ENCODE data around the gene PLRG1.

The PLRG1 gene

DNA sequence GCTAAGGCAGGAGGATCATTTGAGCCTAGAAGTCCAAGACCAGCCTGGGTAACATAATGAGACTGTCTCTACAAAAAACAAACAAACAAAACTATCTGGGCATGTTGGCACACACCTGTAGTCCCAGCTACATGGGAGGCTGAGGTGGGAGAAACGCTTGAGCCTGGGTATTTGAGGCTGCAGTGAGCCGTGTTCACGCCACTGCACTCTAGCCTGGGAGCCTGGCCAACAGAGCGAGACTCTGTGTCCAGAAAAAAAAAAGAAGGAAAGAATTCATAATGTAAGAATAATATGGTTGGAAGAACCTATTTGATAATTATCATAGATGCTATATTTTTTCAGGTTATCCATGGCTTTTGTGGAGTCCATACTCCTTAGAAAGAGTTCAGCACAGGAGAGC, 32.6 kb downstream of the PLRG1 start:
- DNase-seq (ENCODE audit: low read depth in 2 of 2) = no peak

DNA sequence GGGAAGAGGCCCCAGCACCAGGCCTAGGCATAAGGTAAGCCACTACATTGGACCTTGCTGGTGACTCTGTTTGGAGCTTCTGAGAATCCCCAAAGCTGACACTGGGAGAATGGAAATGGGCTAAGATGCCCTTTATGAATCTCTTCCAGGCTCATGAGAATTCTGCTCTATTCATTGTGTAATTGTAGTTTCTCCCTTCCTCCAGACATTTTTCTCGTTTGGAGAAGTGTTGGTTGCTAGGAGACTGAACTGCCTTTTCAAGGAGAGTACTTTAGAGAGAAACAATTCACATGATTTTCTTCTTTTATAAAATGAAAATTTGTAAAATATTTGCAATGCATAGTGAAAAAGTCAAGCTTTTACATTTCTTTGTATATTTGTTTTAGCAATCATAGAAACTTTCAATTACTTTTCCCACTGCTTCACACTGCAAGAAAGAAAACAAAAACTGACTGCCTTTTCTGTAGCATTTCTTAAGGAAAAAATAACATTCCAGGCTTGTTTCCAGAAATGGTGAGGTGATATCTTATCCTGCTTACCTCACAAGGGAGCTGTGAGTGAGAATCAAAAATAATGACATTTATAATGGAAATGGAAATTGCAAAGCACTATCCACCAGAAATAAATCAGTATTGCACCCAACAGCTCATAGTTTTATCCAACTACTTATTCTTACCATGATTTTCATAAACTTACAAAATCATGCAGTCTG, 33.7 kb downstream of the PLRG1 start:
- DNase-seq (ENCODE audit: low read depth in 2 of 2) = no peak

DNA sequence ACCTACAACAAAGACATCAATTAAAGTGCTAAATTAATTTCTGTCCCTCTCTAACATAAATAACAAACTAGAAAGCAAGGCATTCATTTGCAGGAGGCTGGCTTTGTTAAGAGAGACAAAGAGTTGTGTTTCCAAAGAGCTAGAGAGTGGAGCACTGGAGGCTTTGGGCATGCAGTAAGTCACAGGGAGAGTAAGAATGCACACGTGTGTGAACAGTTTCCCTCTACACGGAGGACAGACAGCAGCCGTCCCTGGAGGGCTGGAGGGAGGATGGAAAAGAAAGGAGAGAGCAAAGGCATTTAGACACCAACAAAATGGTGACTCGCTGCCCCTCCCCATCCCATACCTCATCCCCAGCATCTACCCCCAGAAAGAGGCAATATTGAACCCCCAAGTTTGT, 38.2 kb downstream of the PLRG1 start:
- no peak for DNase-seq (ENCODE audit: low read depth in 2 of 2)

DNA sequence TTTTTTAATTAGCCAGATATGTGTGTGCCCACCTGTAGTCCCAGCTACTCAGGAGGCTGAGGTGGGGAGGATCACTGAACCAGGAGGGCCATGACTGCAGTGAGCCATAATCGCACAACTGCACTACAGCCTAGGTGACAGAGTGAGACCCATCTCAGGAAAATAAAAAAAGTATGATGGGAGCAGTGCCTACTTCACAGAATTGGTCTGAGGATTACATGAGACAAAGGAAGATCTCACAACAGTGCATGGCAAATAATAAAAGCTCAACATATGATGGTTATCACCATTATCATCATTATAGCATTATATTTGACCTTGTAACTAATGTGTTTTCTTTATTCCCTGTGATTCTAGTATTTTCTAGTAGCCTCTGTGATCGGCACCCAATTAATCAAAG, 38.7 kb downstream of the PLRG1 start:
- DNase-seq (ENCODE audit: low read depth in 2 of 2) = no peak

DNA sequence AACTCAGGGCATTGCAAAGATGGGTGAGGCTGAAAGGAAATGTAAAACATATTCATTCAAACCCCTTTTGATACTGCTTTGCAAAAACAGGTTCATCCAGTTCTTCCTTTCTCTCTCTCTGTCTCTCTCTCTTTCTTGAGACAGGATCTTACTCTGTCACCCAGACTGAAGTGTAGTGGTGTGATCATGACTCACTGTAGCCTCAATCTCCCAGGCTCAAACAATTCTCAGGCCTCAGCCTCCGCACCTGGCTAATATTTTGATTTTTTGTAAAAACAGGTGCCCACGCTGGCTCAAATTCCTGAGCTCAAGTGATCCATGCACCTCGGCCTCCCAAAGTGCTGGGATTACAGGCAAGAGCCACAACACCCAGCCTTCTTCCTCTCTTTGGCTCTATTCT, 43.0 kb downstream of the PLRG1 start:
- DNase-seq (ENCODE audit: low read depth in 2 of 2) = no peak

DNA sequence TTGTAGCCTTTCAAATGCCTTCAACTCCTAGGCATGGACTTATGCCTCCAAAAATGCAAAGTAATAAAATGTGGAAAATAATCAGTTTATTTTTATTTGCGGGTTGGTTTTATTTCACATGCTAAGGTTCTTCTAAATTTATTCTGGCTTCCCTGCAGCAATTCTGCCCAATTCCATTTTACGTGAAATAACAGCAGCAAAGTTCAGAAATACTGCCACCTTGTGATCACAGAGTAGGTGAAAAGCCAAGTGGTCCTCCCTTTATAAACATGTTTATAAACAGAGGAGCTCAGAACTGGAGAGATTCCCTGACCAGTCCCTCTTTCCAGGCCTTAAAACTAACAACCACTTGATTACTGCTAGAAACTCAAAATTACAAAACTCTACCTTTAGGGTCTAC, 43.9 kb downstream of the PLRG1 start:
- DNase-seq (ENCODE audit: low read depth in 2 of 2) = peak in 1 of 2 experiments; percentile 4

DNA sequence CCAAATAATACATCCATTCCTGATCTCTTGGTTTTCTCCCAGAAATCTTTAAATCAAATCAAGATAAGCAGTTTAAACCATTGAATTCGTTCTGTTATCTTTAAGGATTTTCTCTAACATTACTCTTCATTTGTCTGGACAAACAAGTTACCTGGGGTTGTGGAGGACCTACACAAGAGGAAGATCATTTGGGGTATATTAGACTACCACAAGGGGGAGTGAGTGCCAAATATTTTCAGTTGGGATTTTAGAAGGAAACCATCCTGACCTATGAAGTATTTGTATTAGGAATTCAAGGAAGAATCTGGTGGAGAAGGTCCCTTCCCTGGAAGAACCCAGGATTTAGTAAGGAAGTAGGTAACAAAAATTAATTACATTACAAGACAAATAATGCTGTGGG, 46.6 kb downstream of the PLRG1 start:
- DNase-seq (ENCODE audit: low read depth in 2 of 2) = no peak

DNA sequence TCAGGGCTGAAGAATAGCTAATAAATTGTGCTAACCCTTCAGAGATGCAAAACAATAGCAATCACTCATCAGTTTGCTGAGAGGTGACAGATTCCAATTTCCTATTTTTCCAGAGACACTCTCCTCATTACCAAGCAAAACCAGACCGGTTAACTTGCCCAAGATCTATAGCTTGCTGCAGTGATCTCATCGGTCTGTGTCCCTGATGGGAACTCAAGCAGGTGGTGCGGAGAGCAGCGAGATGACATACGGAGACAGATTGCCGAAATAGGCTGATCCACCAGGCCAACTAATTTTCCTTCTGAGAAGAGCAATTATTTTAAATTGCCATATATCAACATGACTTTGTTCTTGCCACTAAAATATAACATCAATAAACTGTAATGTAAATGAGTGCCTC, 48.1 kb downstream of the PLRG1 start:
- no peak for DNase-seq (ENCODE audit: low read depth in 2 of 2)

DNA sequence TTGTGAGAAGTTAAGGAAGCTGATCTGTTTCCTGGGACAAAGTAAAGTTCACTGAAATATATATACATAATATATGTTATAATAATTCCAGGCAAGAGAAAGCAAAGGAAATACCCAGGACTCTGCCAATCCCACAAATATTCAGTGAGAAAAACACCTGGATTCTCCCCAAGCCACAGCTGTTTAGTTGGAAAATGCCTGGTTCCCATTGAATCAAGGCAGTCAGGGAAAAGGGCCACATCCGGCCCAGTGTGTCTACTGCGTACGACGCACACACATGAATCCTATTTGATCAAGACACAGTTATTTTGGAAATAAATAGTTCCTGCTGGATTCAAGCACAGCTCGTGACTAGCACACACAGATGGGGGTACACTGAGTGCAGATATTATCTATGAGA, 52.3 kb downstream of the PLRG1 start:
- peak in 1 of 2 experiments; percentile 12 for DNase-seq (ENCODE audit: low read depth in 2 of 2)

DNA sequence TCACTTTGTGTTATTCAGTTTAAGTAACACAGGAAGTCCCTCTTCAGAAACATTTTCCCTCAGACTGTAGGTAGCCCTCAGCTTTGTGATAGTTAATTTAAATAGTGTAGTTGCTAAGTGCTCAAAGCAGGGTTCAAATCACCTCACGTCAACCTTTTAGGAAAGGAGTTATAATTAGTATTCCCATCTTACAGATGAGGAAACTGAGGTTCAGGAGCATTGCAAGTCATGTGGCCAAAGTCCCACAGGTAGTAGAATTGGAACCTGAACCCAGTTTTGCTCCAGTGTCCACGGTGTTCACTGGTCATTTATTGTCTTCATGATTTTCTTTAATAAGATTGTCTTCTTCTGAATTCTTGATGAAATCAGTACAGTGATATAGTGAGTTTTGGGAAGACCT, 54.3 kb downstream of the PLRG1 start:
- DNase-seq (ENCODE audit: low read depth in 2 of 2) = no peak

DNA sequence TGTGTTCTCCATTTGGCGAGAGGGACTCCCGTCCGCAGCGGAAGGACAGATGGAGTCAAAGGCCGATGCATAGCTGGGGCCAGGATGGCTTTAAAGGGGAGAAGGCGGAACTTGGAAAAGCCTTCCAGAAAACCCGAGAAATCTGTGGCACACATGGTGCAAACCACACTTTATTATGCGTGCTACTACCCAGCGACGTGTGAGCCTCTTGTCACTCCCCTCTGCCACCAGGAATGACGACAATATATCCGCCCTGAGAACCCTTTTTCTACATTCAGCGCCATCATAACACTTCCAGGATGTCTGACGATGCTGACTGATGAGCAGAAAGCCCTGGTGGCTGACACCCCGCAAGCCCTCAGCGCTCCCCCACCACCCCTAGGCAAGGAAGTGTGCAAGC, 57.9 kb downstream of the PLRG1 start:
- DNase-seq (ENCODE audit: low read depth in 2 of 2) = no peak

DNA sequence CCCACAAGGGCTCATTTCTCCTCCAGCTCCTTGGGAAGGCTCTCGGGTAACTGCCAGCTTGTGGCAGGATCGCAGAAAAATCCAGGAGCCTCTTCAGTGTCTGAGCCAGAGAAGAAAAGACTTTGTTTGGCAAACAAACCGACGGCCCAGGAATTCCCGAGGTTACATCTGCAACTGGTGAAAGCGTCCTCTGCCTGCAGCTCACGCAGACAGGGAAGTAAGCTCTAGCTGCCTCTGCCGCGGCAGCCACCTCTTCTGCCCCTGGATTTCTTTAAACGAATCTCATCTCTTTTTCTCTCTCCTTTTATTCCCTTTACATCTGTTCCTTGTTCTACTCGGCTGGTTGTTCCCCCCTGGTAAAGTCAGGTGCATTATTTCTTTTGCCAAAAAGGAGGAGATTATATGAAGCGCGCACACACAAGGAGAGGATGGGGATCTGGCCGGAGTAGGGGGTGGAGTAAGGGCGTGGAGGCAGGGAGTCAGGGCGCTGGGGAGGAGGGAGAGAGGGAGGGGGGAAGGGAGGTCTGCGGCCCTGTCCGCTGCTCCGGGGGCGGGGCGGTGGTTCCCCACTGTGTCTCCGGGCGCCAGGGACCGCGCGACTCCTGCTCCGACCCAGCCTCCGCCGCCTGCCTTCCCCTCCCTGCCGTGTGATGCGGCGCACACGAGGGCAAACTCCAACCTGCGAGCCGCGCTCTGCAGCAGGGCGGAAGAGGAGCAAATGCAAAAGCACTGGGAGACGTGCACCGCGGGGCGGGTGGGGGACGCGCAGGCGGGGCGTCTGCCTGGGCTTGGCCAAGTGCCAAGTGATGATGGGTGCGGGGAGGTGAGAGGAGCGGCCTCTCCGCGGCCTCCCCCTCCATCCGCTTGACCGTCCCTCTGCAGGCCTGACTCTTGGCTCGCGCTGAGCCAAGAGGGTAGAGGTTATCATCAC, 58.6 kb downstream of the PLRG1 start, which contains the start of gene DCHS2:
TSS of gene DCHS2 (minus strand) at position 459 of the 931 bp plus-strand sequence. CDS start at position 15, 444 bp downstream.
- DNase-seq (ENCODE audit: low read depth in 2 of 2) = no peak

DNA sequence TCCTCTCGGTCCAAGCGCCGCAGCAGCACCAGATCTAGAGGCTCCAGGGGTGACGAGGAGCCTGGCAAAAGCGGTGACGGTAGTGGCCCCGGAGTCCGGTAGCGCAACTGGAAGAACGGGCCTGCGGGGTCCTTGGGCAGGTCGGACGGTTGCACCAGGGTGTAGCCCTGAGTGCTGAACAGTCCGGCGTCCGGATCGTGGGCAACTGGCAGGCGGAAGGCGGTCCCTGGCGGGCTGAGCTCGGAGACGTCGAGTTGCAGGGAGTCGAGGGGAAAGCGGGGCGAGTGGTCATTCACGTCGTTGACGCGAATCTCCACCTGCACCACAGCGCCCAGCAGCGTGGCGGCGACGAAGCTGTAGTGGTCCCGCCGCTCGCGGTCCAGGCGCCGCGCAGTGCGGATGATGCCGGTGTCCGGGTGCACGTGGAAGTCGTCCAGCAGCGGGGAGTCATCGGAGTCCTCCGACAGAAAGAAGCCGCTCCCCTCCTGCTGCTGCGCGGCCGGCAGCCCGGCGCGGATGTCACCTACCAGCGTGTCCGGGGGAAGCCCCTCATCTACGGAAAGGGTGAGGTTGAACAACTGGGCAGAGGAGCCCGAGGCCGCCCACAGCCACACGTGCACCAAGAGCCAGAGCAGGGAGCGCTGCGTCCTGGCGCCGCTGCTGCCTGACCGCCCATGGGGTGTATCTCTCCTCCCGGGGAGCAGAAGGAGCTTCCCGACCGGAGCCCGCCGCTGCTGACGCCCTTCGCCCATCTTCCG, 59.4 kb downstream of the PLRG1 start:
- no peak for DNase-seq (ENCODE audit: low read depth in 2 of 2)

DNA sequence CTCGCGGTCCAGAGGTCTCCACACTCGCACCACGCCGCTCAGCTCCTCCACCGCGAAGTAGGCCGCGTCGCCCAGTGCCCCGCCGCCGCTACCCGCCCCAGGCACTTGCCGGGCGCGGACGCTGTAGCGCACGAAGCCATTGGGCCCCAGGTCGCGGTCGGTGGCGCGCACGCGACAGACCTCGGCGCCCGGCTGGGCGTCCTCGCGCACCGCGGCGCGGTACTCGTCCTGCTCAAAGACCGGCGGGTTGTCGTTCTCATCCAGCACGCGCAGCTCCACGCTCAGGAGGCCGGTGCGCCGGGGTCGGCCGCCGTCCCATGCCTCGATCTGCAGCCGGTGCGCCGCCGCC, 60.0 kb downstream of the PLRG1 start:
- DNase-seq (ENCODE audit: low read depth in 2 of 2) = no peak

DNA sequence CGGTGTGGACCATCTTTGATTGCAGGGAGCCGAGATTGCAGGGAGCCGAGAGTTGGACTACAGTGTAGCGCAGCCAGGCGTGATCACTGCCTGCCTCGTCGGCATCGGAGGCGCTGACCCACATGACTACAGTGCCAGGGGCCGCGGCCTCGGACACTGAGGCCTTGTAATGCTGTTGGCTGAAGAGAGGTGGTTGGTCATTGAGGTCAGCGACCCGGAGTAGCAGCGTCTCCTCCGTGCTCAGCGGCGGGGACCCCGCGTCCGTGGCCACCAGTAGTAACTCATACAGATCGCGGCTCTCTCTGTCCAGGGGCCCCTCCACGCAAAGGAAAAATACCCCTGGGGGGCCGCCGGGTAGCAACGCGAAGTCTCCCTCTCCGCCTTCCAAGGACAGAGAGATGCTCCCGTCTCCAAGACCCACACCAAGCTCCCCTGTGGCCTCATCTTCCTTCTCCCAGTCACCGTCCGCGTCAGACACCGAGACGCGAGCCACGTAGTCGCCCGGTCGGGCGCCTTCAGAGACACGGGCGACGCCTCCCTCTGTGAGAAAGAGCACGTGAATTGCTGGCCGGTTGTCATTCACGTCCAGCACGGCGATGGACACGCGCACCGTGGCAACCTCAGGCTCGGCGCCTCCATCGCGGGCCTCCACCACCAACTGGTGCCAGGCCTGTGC, 60.5 kb downstream of the PLRG1 start:
- DNase-seq (ENCODE audit: low read depth in 2 of 2) = no peak

DNA sequence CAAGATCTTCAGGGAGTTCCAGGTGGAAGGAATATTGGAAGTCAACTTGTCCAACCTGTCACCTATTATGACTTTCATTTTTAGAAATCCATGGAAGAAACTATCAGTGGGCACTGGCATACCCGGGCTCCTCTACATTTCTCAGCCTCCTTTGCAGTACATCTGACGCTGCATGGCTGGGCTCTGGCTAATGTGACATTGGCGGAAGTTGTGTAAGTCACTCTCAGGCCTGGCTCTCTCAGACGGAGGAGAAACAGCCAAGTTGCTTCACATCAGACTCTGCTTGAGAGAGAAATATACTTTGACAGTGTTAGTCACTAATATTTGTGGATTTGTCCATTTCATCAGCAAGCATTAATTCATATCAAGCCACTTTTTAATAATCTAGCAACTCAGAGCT, 63.1 kb downstream of the PLRG1 start:
- DNase-seq (ENCODE audit: low read depth in 2 of 2) = no peak

DNA sequence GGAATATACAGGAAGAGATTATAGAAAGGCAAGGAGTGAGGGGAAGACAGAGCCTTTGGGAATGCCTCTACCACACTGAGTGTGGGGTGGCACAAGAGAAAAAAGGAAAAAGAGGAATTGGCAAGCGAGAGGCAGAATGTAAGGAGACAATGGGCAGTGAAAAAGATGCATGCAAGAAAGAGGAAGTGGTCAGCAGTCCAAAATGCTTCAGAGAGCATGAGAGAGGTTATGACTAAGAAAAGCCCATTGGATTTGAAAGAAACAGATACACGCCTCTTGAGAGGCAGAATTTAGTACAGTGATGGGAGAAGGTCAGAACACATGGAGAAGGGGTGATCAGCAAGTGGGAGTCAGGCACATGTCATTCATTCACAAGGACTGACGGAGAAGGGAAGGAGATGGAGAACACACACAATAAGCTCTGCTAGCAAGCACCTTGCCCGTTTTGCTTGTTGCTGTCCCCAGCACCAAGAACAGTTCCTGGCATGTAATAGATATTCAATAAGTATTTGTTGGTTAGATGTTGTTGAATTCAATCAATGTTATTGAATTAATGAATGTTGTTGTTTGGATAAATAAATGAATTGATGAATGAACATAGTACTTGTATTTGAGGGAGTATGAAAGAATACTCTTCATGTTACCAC, 65.0 kb downstream of the PLRG1 start:
- DNase-seq (ENCODE audit: low read depth in 2 of 2) = no peak

Measured in fibroblast of skin of left biceps (primary cell).